ENCODE results near the gene NFIB. TPM values are rescaled to one million over a fixed set of nuclear protein-coding genes. Genes with fewer than 3 reads are reported as not detected.

NFIB gene
- total RNA-seq, 1 experiment from 2014 or later = 14.3 TPM

- Histone ChIP-seq H4K20me1 (ENCODE audit: control insufficient read depth, insufficient read depth, insufficient read length) (no peaks in the 10 kb centered on the region), H2AFZ (ENCODE audit: low read length) (no peak overlapping the region), H4K8ac (replicated peaks; ENCODE audit: insufficient read length, low read depth, low read length) (no peak overlapping the region), H4K5ac (ENCODE audit: insufficient read length, low read depth, low read length) (no peak overlapping the region), H3K4ac (ENCODE audit: low read depth, low read length) (no peak overlapping the region), H3K4me1 (ENCODE audit: insufficient read depth, low read length) (no peaks in the 10 kb centered on the region), H2BK120ac (ENCODE audit: low read depth, low read length, poor library complexity, severe bottlenecking) (no peak overlapping the region), H2AK5ac (ENCODE audit: insufficient read length, low read length) (no peak overlapping the region), H2BK15ac (ENCODE audit: low read depth, low read length) (no peak overlapping the region), H2BK20ac (ENCODE audit: low read depth, low read length, poor library complexity, severe bottlenecking) (no peak overlapping the region), H3K27ac (ENCODE audit: insufficient read length, low read depth, low read length) (no peak overlapping the region), H3K4me2 (ENCODE audit: insufficient read depth, insufficient read length, low read length) (no peak overlapping the region), H3K9me3 (ENCODE audit: control insufficient read depth, low read depth, low read length) (no peaks in the 10 kb centered on the region), H3K9ac (ENCODE audit: extremely low read depth, insufficient read length, low read length) (no peak overlapping the region), H3T11ph (ENCODE audit: low read length) (no peak overlapping the region), H3K79me2 (ENCODE audit: insufficient read depth, low read length) (no peaks in the 10 kb centered on the region), H3K79me1 (ENCODE audit: insufficient read depth, low read depth, low read length, poor library complexity, severe bottlenecking) (no peaks in the 10 kb centered on the region), H2BK5ac (ENCODE audit: insufficient read length, low read length) (no peak overlapping the region), H3K23ac (ENCODE audit: insufficient read length, low read depth, low read length) (no peak overlapping the region), H2BK12ac (ENCODE audit: insufficient read length, low read depth, low read length) (no peak overlapping the region), H3K56ac (ENCODE audit: insufficient read length, low read depth, low read length) (no peak overlapping the region), H3K23me2 (ENCODE audit: insufficient read length, low read depth, low read length, poor library complexity, severe bottlenecking) (no peaks in the 10 kb centered on the region), H3K14ac (ENCODE audit: insufficient read depth, low read length) (no peak overlapping the region), H4K91ac (ENCODE audit: insufficient read length, low read depth, low read length) (no peak overlapping the region), H3K18ac (ENCODE audit: insufficient read length, low read depth, low read length) (no peak overlapping the region), H3K27me3 (ENCODE audit: insufficient read depth, low read length) (no peaks in the 10 kb centered on the region)
- Mint-ChIP-seq H3K36me3 (ENCODE audit: insufficient read depth in 1 of 3, low read depth in 3 of 3) (no peaks in the 10 kb centered on the region), H3K4me1 (peaks cover 15 to 16% of the 10 kb centered on the region in 2 experiments), H3K9me3 (no peaks in the 10 kb centered on the region), H3K27me3 (ENCODE audit: low read depth) (no peaks in the 10 kb centered on the region), H3K27ac (no peak overlapping the region), H3K4me3 (no peak overlapping the region)
- TF ChIP-seq, protein P1, sequence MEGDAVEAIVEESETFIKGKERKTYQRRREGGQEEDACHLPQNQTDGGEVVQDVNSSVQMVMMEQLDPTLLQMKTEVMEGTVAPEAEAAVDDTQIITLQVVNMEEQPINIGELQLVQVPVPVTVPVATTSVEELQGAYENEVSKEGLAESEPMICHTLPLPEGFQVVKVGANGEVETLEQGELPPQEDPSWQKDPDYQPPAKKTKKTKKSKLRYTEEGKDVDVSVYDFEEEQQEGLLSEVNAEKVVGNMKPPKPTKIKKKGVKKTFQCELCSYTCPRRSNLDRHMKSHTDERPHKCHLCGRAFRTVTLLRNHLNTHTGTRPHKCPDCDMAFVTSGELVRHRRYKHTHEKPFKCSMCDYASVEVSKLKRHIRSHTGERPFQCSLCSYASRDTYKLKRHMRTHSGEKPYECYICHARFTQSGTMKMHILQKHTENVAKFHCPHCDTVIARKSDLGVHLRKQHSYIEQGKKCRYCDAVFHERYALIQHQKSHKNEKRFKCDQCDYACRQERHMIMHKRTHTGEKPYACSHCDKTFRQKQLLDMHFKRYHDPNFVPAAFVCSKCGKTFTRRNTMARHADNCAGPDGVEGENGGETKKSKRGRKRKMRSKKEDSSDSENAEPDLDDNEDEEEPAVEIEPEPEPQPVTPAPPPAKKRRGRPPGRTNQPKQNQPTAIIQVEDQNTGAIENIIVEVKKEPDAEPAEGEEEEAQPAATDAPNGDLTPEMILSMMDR (conservative IDR thresholded peaks at IDR 0.05) = no peak
- 100% methylated on average over 2 of the region's 5 CpGs for WGBS (ENCODE audit: extremely low coverage, insufficient read length, low lambda C conversion rate)
- no peak for DNase-seq
Observed at GRCh38 chr9:14086495-14086894, 227.4 kb downstream of the NFIB start.

All from H9 (cell line).